ENCODE results near the gene MAML2. TPM values are rescaled to one million over a fixed set of nuclear protein-coding genes. Genes with fewer than 3 reads are reported as not detected.

Gene MAML2
- total and polyA plus RNA-seq, 2 of the 8 experiments (the other 6 are each of a cell fraction or from before 2014, with no cell fraction given), result 3.8 to 6.6 TPM

DNA sequence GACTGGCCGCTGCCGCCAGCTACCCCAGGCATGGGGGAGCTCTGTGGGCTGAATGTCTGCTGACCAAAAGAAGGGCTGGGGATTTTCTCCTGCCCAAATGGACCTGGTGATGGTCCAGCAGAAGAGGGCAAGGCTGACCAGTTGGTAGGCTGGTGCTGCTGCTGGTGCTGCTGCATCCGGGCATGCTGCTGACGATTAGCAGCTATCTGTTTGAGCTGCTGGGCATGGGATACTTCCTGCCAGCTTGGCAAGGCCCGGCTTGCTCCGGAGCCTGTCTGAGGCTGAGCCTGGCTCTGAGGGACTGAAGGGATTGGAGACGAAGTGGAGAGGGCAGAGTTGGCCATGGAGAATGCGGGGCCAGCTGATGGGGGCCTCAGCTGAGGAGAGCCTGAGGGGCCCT, 250.5 kb downstream of the MAML2 start:
- no peaks in the 10 kb centered on the region for H3K79me1 ChIP-seq (ENCODE audit: low read depth, low read length)
- no peak overlapping the region for H3K56ac ChIP-seq (replicated peaks; ENCODE audit: insufficient read length, low read depth, low read length)
- H2AFZ ChIP-seq (ENCODE audit: low read length), result no peak overlapping the region
- no peak overlapping the region for H4K91ac ChIP-seq (replicated peaks; ENCODE audit: insufficient read length, low read length)
- no peaks in the 10 kb centered on the region for H3K27me3 ChIP-seq (replicated peaks in 1 of 4; ENCODE audit: control insufficient read depth in 3 of 4, extremely low read depth in 1 of 4, insufficient read depth in 3 of 4, low read length in 3 of 4)
- H3K79me2 ChIP-seq (ENCODE audit: control insufficient read depth in 1 of 2, insufficient read depth in 2 of 2, low read length in 2 of 2), result no peaks in the 10 kb centered on the region
- WGBS, 2 experiments (ENCODE audit: extremely low coverage in 1 of 2, insufficient coverage in 1 of 2, insufficient read length in 1 of 2, insufficient replicate concordance in 2 of 2, low coverage in 1 of 2, low lambda C conversion rate in 2 of 2, missing lambda C conversion rate in 1 of 2), result 94% methylated on average over 8 of the region's 8 CpGs; no CpG with 5 or more reads in 1 of the 2 experiments
- CTCF ChIA-PET (ENCODE audit: partially characterized antibody), result interaction anchor here (0.8 to 1.5 kb wide), 7 partner anchors 13 to 301 kb away, joined by 3 to 10 read pairs (median 3); no protein-coding TSS in a partner anchor
- no peak for FAIRE-seq
- no peak overlapping the region for H4K5ac ChIP-seq (ENCODE audit: insufficient read length, low read depth, low read length)
- no peak overlapping the region for H3K18ac ChIP-seq (ENCODE audit: extremely low read depth, low read length)
- H2BK5ac ChIP-seq (ENCODE audit: low read depth, low read length), result no peak overlapping the region
- H2BK20ac ChIP-seq (ENCODE audit: low read length), result no peak overlapping the region
- no peak overlapping the region for H3K23ac ChIP-seq (ENCODE audit: insufficient read length)
- POLR2A ChIA-PET (ENCODE audit: partially characterized antibody), result no interaction called here
- no peaks in the 10 kb centered on the region for H3K9me3 ChIP-seq (ENCODE audit: insufficient read depth in 2 of 2, low read depth in 1 of 2, low read length in 1 of 2)
- no peak overlapping the region for H2AK5ac ChIP-seq (ENCODE audit: low read depth, low read length)
- H3K4me3 ChIP-seq (ENCODE audit: extremely low read depth in 1 of 4, insufficient read depth in 2 of 4, low read depth in 3 of 4, low read length in 4 of 4), result no peak overlapping the region
- H3K27ac ChIP-seq (ENCODE audit: low read depth, low read length), result no peak overlapping the region
- DNase-seq (ENCODE audit: low read depth in 1 of 2, low spot score in 2 of 2), result no peak
- peaks cover 0 to 4% (median 1%) of the 10 kb centered on the region in 4 experiments; a peak in 4 of 7 replicates for H3K4me1 ChIP-seq (replicated peaks in 1 of 4; ENCODE audit: control insufficient read depth in 3 of 4, insufficient read depth in 4 of 4, low read length in 3 of 4)
- no peak overlapping the region for H2BK12ac ChIP-seq (ENCODE audit: low read depth, low read length)
- H3K36me3 ChIP-seq (ENCODE audit: control insufficient read depth in 2 of 4, insufficient read depth in 4 of 4, low read length in 3 of 4), result 0 out of 8 replicates have a peak, but pooled peaks cover 0 to 3% (median 0%) of the 10 kb centered on the region in 4 experiments
- no peaks in the 10 kb centered on the region for H3K23me2 ChIP-seq (ENCODE audit: low read depth, low read length)
- TF ChIP-seq YY1 (IDR thresholded peaks at IDR 0.05; ENCODE audit: low read depth, low read length), result no peak
- TF ChIP-seq HDAC6 (IDR thresholded peaks at IDR 0.05; ENCODE audit: low read depth, low read length), result no peak
- TF ChIP-seq SIN3A (conservative IDR thresholded peaks at IDR 0.05 in 1 of 2, IDR thresholded peaks at IDR 0.05 in 1 of 2; ENCODE audit: low read depth in 1 of 2, low read length in 2 of 2), result no peak
- TF ChIP-seq CEBPB (IDR thresholded peaks at IDR 0.05; ENCODE audit: low read depth, low read length), result no peak
- no peak for TF ChIP-seq BRCA1 (IDR thresholded peaks at IDR 0.05; ENCODE audit: low read depth, low read length)
- no peak overlapping the region for H3K14ac ChIP-seq (ENCODE audit: insufficient read length)
- H3K4ac ChIP-seq (replicated peaks; ENCODE audit: insufficient read length, low read depth, low read length), result no peak overlapping the region
- no peak overlapping the region for H2BK120ac ChIP-seq (replicated peaks; ENCODE audit: low read depth, low read length)
- no peak overlapping the region for H4K8ac ChIP-seq (ENCODE audit: extremely low read depth, insufficient read depth, low read length)
- no peak overlapping the region for H3K4me2 ChIP-seq (ENCODE audit: insufficient read depth in 1 of 2, low read depth in 2 of 2, low read length in 2 of 2)
- H4K20me1 ChIP-seq (replicated peaks in 1 of 2; ENCODE audit: control insufficient read depth in 1 of 2, insufficient read depth in 2 of 2, low read length in 2 of 2), result no peaks in the 10 kb centered on the region
- no peak overlapping the region for H3K9ac ChIP-seq (replicated peaks in 1 of 4; ENCODE audit: extremely low read depth in 1 of 4, low read depth in 3 of 4, low read length in 3 of 4)
- H2BK15ac ChIP-seq (ENCODE audit: low read length), result no peak overlapping the region
